Stimulated activated naive CD8-positive, alpha-beta T cell treated with anti-CD3 and anti-CD28 coated beads, Interleukin-15, Interleukin-2, amounts not matched to agents 100 ng/mL and 50 ng/mL, for 24 hours (primary cell): ENCODE data around the gene CCR7.
"Not testable (repeated sequence)": the region's sequence is repeated elsewhere in the genome, so short reads cannot be mapped to it uniquely, and the experiment has no call there.

Experiments used
- H3K27ac Mint-ChIP-seq: one replicate; pipeline ENCODE4 v1.8.0; 2021; ENCODE audit warnings: mild to moderate bottlenecking, mixed read lengths
- H3K27me3 Mint-ChIP-seq: one replicate; pipeline ENCODE4 v1.8.0; 2021; ENCODE audit warnings: mixed read lengths
- H3K36me3 Mint-ChIP-seq: one replicate; pipeline ENCODE4 v1.8.0; 2021; ENCODE audit warnings: low read depth, mixed read lengths
- H3K4me1 Mint-ChIP-seq: one replicate; pipeline ENCODE4 v1.8.0; 2021; ENCODE audit warnings: low read depth, mixed read lengths
- H3K4me3 Mint-ChIP-seq: one replicate; pipeline ENCODE4 v1.8.0; 2021; ENCODE audit warnings: mild to moderate bottlenecking, mixed read lengths
- H3K9me3 Mint-ChIP-seq: one replicate; pipeline ENCODE4 v1.8.0; 2021; ENCODE audit warnings: mixed read lengths

CCR7 gene

GRCh38 chr17:40602445-40603443 is 37.5 kb upstream of the CCR7 start:
- H3K4me3 Mint-ChIP-seq: peak overlapping the region; percentile 65
- H3K27ac Mint-ChIP-seq: peak overlapping the region; percentile 97
- no peaks in the 10 kb centered on the region for H3K36me3 Mint-ChIP-seq
- H3K4me1 Mint-ChIP-seq: peaks cover 100% of the 10 kb centered on the region
- no peaks in the 10 kb centered on the region for H3K27me3 Mint-ChIP-seq
- H3K9me3 Mint-ChIP-seq: no peaks in the 10 kb centered on the region

- peaks cover 100% of the 10 kb centered on the region for H3K4me1 Mint-ChIP-seq
- no peak overlapping the region for H3K4me3 Mint-ChIP-seq
- no peaks in the 10 kb centered on the region for H3K27me3 Mint-ChIP-seq
- peaks cover 8% of the 10 kb centered on the region for H3K9me3 Mint-ChIP-seq
- H3K27ac Mint-ChIP-seq: peak overlapping the region; percentile 99
- peaks cover 5% of the 10 kb centered on the region for H3K36me3 Mint-ChIP-seq
Observed at GRCh38 chr17:40600486-40601046, 35.3 kb upstream of the CCR7 start.

- Mint-ChIP-seq H3K9me3 (peaks cover 12% of the 10 kb centered on the region), H3K27ac (peak overlapping the region; percentile 99), H3K36me3 (peaks cover 5% of the 10 kb centered on the region), H3K27me3 (no peaks in the 10 kb centered on the region), H3K4me1 (peaks cover 100% of the 10 kb centered on the region), H3K4me3 (peak overlapping the region; percentile 79)
Observed at GRCh38 chr17:40599468-40599763, 34.1 kb upstream of the CCR7 start.

GRCh38 chr17:40598619-40599467 is 33.6 kb upstream of the CCR7 start:
- Mint-ChIP-seq H3K36me3 (peaks cover 5% of the 10 kb centered on the region), H3K4me3 (peak overlapping the region; percentile 79), H3K4me1 (peaks cover 100% of the 10 kb centered on the region), H3K27ac (peak overlapping the region; percentile 99), H3K27me3 (no peaks in the 10 kb centered on the region), H3K9me3 (peaks cover 12% of the 10 kb centered on the region)

GRCh38 chr17:40598301-40598618 is 33.0 kb upstream of the CCR7 start:
- Mint-ChIP-seq H3K9me3 (peaks cover 12% of the 10 kb centered on the region), H3K36me3 (peaks cover 5% of the 10 kb centered on the region), H3K27ac (peak overlapping the region; percentile 99), H3K4me3 (peak overlapping the region; percentile 79), H3K4me1 (peaks cover 96% of the 10 kb centered on the region), H3K27me3 (no peaks in the 10 kb centered on the region)

- Mint-ChIP-seq H3K27ac (peak overlapping the region; percentile 99), H3K4me1 (peaks cover 90% of the 10 kb centered on the region), H3K4me3 (peak overlapping the region; percentile 79), H3K36me3 (peaks cover 5% of the 10 kb centered on the region), H3K9me3 (peaks cover 12% of the 10 kb centered on the region), H3K27me3 (no peaks in the 10 kb centered on the region)
Observed at GRCh38 chr17:40597556-40598300, 32.5 kb upstream of the CCR7 start.

GRCh38 chr17:40597156-40597555 is 31.9 kb upstream of the CCR7 start:
- H3K27ac Mint-ChIP-seq: peak overlapping the region; percentile 99
- peak overlapping the region; percentile 79 for H3K4me3 Mint-ChIP-seq
- H3K27me3 Mint-ChIP-seq: no peaks in the 10 kb centered on the region
- peaks cover 85% of the 10 kb centered on the region for H3K4me1 Mint-ChIP-seq
- H3K36me3 Mint-ChIP-seq: peaks cover 5% of the 10 kb centered on the region
- H3K9me3 Mint-ChIP-seq: peaks cover 12% of the 10 kb centered on the region

GRCh38 chr17:40596261-40596919 is 31.1 kb upstream of the CCR7 start:
- Mint-ChIP-seq H3K4me3 (peak overlapping the region; percentile 42), H3K4me1 (peaks cover 77% of the 10 kb centered on the region), H3K27ac (peak overlapping the region; percentile 94)

GRCh38 chr17:40590742-40591141 is 25.5 kb upstream of the CCR7 start:
- peaks cover 75% of the 10 kb centered on the region for H3K4me1 Mint-ChIP-seq
- no peak overlapping the region for H3K27ac Mint-ChIP-seq
- H3K9me3 Mint-ChIP-seq: peaks cover 20% of the 10 kb centered on the region
- no peaks in the 10 kb centered on the region for H3K27me3 Mint-ChIP-seq
- peaks cover 7% of the 10 kb centered on the region for H3K36me3 Mint-ChIP-seq
- H3K4me3 Mint-ChIP-seq: no peak overlapping the region

More at GRCh38 chr17:40596261-40596919, 31.1 kb upstream of the CCR7 start:
- H3K36me3 Mint-ChIP-seq: peaks cover 5% of the 10 kb centered on the region
- H3K9me3 Mint-ChIP-seq: peaks cover 12% of the 10 kb centered on the region
- no peaks in the 10 kb centered on the region for H3K27me3 Mint-ChIP-seq

GRCh38 chr17:40588552-40588951 is 23.3 kb upstream of the CCR7 start:
- peak overlapping the region; percentile 7 for H3K27ac Mint-ChIP-seq
- peaks cover 75% of the 10 kb centered on the region for H3K4me1 Mint-ChIP-seq
- H3K9me3 Mint-ChIP-seq: peaks cover 32% of the 10 kb centered on the region
- H3K4me3 Mint-ChIP-seq: no peak overlapping the region
- H3K36me3 Mint-ChIP-seq: peaks cover 23% of the 10 kb centered on the region
- no peaks in the 10 kb centered on the region for H3K27me3 Mint-ChIP-seq

GRCh38 chr17:40586264-40586663 is 21.0 kb upstream of the CCR7 start:
- not testable (repeated sequence) for H3K27me3 Mint-ChIP-seq
- H3K27ac Mint-ChIP-seq: peak overlapping the region; percentile 92
- H3K36me3 Mint-ChIP-seq: peaks cover 23% of the 10 kb centered on the region
- peaks cover 37% of the 10 kb centered on the region for H3K9me3 Mint-ChIP-seq
- peaks cover 96% of the 10 kb centered on the region for H3K4me1 Mint-ChIP-seq
- H3K4me3 Mint-ChIP-seq: peak overlapping the region; percentile 21

- Mint-ChIP-seq H3K4me1 (peaks cover 98% of the 10 kb centered on the region), H3K36me3 (peaks cover 23% of the 10 kb centered on the region), H3K9me3 (peaks cover 35% of the 10 kb centered on the region), H3K27ac (peak overlapping the region; percentile 42)
- H3K27me3 Mint-ChIP-seq, H3K4me3 Mint-ChIP-seq: not testable (repeated sequence)
Observed at GRCh38 chr17:40584950-40585349, 19.7 kb upstream of the CCR7 start.

GRCh38 chr17:40582328-40582901 is 17.1 kb upstream of the CCR7 start:
- peak overlapping the region; percentile 94 for H3K27ac Mint-ChIP-seq
- H3K4me3 Mint-ChIP-seq: peak overlapping the region; percentile 65
- peaks cover 98% of the 10 kb centered on the region for H3K4me1 Mint-ChIP-seq
- peaks cover 29% of the 10 kb centered on the region for H3K9me3 Mint-ChIP-seq
- H3K27me3 Mint-ChIP-seq: no peaks in the 10 kb centered on the region
- H3K36me3 Mint-ChIP-seq: peaks cover 23% of the 10 kb centered on the region

- Mint-ChIP-seq H3K27me3 (no peaks in the 10 kb centered on the region), H3K27ac (peak overlapping the region; percentile 49), H3K4me1 (peaks cover 95% of the 10 kb centered on the region), H3K9me3 (peaks cover 24% of the 10 kb centered on the region), H3K36me3 (peaks cover 15% of the 10 kb centered on the region), H3K4me3 (no peak overlapping the region)
Observed at GRCh38 chr17:40580140-40580539, 14.9 kb upstream of the CCR7 start.
